DMS53 treated with DMSO at 0.1 percent for 48 hours (cell line): Measurements from ENCODE around the gene CACUL1.

ENCODE experiments used
- DNase-seq: peaks from one replicate; lab custom pipeline; 2025; ENCODE audit not compliant: unreplicated experiment; lab: John Stamatoyannopoulos, UW

CACUL1 gene

GRCh38 chr10:118732245-118733165 lies 22.3 kb downstream of the CACUL1 start:
- DNase-seq = no peak

- peak; percentile 15 for DNase-seq
Measured at GRCh38 chr10:118730756-118731456, 23.9 kb downstream of the CACUL1 start.

GRCh38 chr10:118729641-118730258 lies 25.0 kb downstream of the CACUL1 start:
- DNase-seq = no peak

- no peak for DNase-seq
Measured at GRCh38 chr10:118729200-118729599, 25.6 kb downstream of the CACUL1 start.

GRCh38 chr10:118725886-118726500 lies 28.8 kb downstream of the CACUL1 start:
- no peak for DNase-seq

- DNase-seq = no peak
Measured at GRCh38 chr10:118723466-118723865, 31.3 kb downstream of the CACUL1 start.

GRCh38 chr10:118721539-118721876 lies 33.3 kb downstream of the CACUL1 start:
- DNase-seq = peak; percentile 30

DNA sequence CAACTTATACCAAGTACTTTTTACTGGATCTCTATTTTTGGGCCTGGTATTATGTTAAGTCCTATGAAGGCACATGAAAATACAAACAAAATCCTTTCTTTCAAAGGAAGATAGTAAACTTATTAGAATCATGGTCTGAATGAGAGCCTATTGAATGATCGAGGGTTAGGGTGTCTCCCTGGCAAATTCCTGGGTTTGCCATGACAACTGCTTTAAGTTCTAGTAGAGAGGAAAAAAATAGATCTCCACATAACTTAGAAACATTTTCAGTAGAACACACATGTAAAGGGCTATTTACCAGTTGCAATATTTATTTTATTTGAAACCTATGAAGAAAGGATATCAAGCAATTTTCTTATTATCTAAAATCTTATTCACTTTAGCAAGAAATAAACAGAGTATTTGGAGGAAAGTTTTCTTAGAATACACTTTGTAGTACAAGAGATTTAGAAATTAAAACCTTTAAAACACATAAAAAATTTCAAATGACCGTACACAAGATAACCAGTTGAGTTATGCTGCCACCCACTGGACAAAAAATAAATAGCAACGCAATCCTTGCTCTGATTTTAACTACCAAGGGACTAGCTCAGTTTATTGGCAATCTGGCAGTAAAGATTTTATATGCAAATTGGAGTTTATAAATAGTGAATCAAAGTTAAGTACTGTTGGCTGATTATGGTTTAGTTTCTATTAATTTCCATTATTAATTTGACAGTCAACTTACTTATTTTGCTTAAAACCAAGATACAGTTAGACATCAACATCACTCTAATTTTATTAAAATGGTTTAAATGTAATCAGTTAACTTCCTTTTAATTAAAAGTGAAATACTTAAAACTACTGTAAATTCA lies 33.9 kb downstream of the CACUL1 start:
- peak; percentile 41 for DNase-seq

DNA sequence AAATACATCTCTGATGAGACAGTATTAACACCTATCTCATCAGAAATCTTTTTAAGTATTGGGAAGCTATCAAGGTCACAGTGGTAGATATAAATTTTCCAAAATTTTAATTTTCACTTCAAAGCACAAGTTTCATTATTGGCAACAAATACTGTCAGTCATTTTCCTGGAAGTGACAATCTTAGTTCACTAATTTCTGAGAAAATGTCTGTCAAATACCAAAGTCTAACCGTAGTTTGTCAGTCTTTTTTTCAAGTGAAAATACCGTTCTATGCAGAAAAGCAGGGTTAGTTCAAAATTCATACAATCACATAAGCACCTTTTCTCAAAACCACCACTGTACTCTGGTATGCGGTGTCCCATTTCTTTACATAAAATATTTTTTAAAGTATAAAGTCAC lies 40.4 kb downstream of the CACUL1 start:
- no peak for DNase-seq

GRCh38 chr10:118712930-118713634 lies 41.7 kb downstream of the CACUL1 start:
- DNase-seq = no peak

DNA sequence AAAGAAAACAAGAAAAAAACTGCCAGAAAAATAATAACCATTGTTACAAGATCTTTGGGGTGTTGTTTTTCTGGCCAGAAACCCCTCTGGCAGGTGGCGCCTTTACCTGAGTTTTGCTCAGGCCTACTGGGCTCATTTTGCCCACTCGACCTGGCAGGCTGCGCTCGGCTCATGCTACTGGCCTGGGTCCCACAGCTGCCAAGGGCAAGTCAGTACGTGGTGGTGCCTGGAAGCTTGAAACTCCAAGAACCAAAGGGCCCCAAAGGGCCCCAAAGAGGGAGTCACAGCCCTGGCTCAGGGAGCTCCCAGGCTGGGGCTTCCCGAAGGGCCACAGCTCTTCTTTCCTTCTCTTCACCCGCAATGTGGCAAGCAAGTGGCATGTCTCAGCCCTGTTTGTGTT lies 42.7 kb downstream of the CACUL1 start:
- no peak for DNase-seq

DNA sequence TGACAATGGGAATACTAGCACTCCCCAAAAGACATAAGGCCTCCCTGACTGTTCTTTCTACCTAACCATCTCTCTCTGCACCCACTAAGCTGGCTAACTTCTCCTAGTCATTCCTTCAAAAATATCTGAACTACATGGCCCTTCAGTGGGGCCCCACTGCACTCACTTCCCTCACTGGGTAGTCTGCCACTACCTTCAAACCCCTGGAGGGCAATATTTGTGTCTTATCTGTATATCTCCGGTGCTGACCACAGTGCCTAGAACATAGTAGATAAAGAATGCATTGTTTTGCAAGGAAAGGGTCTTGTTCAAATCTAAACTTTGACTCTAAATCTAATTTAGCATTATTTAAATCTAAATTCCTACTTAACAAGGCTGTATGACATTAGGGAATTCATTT lies 44.3 kb downstream of the CACUL1 start:
- no peak for DNase-seq

DNA sequence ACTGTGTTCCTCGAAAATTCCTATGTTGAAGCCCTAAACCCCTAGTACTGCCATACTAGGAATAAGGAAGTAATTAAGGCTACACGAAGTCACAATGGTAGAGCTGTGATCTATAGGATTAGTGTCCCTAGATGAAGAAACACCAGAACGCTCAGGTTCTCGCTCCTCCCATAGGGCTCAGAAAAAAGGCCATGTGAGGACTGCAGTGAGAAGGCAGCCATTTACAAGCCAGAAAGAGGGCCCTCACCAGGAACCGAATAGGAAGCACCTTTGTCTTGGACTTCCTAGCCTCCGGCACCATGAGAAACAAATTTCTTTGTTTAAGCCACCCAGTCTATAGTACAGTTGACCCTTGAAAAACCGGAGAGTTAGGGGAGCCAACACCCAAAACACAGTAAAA lies 46.2 kb downstream of the CACUL1 start:
- no peak for DNase-seq

- DNase-seq = no peak
Measured at GRCh38 chr10:118704711-118705110, 50.1 kb downstream of the CACUL1 start.

DNA sequence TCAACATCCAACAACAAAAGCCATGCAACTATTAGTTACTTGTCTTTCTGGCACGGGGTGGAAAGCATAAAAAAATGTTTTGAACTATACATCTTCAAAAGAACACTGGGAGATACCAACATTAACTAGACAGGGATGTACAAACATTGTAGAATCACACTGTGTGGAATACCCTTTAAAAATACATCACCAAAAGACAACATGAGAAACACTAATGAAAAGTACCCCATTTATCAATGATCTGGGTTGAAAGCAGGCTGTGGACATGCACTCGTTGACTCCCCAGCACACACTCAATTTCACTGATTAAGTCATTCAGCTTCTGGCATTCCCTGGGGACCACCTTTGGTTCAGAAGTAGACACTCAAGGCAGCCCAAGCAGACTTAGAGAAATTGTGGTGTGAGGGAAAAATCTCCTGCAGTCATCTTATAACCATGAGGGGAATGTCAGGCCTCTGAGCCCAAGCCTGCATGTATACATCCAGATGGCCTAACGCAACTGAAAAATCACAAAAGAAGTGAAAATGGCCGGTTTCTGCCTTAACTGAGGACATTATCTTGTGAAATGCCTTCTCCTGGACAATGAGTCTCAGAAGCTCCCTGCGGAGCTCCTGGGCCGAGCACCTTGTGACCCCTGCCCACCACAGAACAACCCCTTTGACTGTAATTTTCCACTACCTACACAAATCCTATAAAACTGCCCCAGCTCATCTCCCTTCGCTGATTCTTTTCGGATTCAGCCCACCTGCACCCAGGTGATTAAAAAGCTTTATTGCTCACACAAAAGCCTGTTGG lies 53.0 kb downstream of the CACUL1 start:
- DNase-seq = no peak

DNA sequence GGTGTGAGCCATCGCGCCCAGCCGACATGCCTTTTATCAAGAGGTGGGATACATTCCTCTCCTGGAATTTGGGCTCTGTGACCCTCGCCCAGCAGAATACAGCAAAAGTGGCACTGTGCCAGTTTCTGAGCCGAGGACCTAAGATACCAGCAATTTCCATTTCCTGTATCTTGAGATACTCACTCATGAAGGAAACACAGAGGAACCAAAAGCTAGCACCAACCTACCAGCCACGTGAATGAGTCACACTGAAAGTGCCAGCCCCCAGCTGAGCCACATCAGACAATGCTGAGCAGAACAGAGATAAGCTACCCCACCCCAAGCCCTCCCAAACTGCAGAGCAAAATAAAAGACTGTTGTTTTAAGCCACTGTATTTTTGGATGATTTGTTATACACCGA lies 56.3 kb downstream of the CACUL1 start:
- no peak for DNase-seq

DNA sequence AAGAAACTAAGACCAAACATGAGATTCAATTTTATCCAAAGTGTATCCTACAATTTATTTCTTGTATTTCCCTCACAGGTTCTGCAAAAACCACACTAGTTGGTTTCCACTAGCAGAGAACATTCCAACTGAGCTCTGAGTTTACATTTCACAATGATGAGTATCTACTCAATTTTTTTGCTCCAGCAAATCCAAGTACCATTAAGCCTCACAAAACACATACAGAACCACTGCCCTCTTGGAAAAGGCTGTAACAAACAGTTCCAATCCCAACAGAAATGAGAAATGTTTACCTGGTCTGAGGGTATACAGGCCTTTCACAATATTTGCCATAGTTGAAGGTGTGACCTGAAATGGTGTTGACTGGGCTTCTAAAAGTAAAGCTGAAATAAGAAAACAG lies 59.9 kb downstream of the CACUL1 start:
- DNase-seq = no peak

- no peak for DNase-seq
Measured at GRCh38 chr10:118692872-118693271, 61.9 kb downstream of the CACUL1 start.
